Measurements from ENCODE around the gene ENOX2. TPM values are rescaled to one million over a fixed set of nuclear protein-coding genes. Genes with fewer than 3 reads are reported as not detected.

The ENOX2 gene
- total RNA-seq, 1 donor from 2014 or later, result 25.2 TPM

DNA sequence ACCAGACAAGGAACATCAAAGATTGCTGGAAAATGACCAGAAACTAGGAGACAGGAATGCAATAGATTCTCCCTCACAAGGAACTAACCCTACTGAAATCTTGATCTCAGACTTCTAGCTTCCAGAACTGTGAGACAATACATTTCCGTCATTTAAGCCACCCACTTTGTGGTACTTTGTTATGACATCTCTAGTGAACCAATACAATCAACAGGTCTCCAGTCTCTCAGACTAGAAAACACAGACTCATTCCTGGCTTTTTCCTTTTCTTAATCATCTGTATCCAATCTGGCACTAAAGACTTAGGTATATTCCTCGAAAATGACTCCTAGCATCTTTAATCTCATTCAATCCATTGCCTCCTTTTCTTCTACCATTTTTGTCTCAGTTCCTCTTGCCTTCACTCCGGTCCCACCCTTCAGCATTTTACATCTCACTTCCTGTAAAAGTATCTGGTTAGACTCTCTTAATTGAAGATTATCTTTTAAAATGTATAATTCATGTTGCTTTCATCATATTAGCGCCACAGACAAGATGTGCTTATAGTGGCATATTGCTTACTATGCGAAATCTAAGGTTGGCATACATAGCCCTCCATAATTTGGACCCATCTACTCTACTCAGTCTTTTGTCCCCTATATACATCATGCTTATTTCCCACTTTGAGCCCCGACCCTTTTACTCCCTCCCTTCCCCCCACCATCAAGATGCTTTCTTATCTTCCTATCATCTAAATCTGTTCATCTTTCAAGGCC lies 250.0 kb downstream of the ENOX2 start:
- DNase-seq (ENCODE audit: extremely low spot score, unreplicated experiment), result no peak
- H3K27ac Mint-ChIP-seq, result no peak overlapping the region
- H3K9me3 Mint-ChIP-seq, result no peaks in the 10 kb centered on the region

DNA sequence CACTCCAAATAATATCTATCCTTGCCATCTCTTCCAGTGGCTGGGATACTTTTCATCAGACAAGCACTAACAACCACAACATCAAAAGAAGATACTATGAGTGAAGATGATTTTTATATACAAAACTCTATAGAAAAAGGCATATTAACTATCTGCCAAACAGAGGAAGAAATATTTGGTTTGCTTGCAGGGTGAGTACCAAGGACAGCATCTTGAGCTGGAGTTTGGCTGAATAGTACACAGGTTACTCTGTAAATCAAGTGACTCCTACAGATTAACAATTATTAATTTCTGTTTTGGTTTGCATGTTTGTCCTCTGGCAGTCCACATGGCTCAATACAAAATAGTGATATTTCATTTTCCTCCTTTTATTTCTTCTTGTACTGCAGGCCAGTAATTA lies 253.3 kb downstream of the ENOX2 start:
- no peak for DNase-seq (ENCODE audit: extremely low spot score, unreplicated experiment)
- Mint-ChIP-seq H3K9me3 (no peaks in the 10 kb centered on the region), H3K4me1 (ENCODE audit: unreplicated experiment) (peaks cover 6% of the 10 kb centered on the region), H3K27me3 (peaks cover 3% of the 10 kb centered on the region), H3K27ac (no peak overlapping the region), H3K36me3 (peaks cover 9% of the 10 kb centered on the region), H3K4me3 (no peak overlapping the region)
- TF ChIP-seq, protein P1, sequence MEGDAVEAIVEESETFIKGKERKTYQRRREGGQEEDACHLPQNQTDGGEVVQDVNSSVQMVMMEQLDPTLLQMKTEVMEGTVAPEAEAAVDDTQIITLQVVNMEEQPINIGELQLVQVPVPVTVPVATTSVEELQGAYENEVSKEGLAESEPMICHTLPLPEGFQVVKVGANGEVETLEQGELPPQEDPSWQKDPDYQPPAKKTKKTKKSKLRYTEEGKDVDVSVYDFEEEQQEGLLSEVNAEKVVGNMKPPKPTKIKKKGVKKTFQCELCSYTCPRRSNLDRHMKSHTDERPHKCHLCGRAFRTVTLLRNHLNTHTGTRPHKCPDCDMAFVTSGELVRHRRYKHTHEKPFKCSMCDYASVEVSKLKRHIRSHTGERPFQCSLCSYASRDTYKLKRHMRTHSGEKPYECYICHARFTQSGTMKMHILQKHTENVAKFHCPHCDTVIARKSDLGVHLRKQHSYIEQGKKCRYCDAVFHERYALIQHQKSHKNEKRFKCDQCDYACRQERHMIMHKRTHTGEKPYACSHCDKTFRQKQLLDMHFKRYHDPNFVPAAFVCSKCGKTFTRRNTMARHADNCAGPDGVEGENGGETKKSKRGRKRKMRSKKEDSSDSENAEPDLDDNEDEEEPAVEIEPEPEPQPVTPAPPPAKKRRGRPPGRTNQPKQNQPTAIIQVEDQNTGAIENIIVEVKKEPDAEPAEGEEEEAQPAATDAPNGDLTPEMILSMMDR (conservative IDR thresholded peaks at IDR 0.05), result no peak

More for the DNA sequence above, 250.0 kb downstream of the ENOX2 start:
- Mint-ChIP-seq H3K27me3 (peaks cover 3% of the 10 kb centered on the region), H3K4me3 (no peak overlapping the region), H3K36me3 (peaks cover 12% of the 10 kb centered on the region), H3K4me1 (ENCODE audit: unreplicated experiment) (peaks cover 7% of the 10 kb centered on the region)
- TF ChIP-seq, protein P1 (conservative IDR thresholded peaks at IDR 0.05), result no peak

DNA sequence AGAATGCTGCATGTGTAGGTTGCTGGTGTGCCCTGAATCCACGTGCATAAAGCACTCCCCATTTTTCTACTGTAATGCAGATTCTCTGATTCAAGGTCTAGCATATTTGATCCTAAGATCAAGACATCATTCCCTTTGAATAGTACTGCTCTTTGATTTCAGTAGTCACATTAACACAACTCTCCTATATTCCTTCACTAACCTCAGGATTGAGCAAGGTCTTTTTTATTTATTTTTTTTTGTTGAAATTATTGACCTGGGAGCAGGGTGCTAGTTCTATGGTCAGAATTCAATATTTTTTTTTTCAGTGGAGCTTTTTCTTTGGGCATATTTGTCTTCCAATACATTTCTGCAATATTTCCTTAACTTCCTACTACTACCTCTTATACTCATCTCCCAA lies 255.5 kb downstream of the ENOX2 start:
- H3K4me3 Mint-ChIP-seq, result no peak overlapping the region
- no peaks in the 10 kb centered on the region for H3K4me1 Mint-ChIP-seq (ENCODE audit: unreplicated experiment)
- peaks cover 4% of the 10 kb centered on the region for H3K27me3 Mint-ChIP-seq
- H3K9me3 Mint-ChIP-seq, result no peaks in the 10 kb centered on the region
- no peak for DNase-seq (ENCODE audit: extremely low spot score, unreplicated experiment)
- H3K36me3 Mint-ChIP-seq, result peaks cover 10% of the 10 kb centered on the region
- no peak overlapping the region for H3K27ac Mint-ChIP-seq
- TF ChIP-seq, protein P1 (conservative IDR thresholded peaks at IDR 0.05), result no peak

DNA sequence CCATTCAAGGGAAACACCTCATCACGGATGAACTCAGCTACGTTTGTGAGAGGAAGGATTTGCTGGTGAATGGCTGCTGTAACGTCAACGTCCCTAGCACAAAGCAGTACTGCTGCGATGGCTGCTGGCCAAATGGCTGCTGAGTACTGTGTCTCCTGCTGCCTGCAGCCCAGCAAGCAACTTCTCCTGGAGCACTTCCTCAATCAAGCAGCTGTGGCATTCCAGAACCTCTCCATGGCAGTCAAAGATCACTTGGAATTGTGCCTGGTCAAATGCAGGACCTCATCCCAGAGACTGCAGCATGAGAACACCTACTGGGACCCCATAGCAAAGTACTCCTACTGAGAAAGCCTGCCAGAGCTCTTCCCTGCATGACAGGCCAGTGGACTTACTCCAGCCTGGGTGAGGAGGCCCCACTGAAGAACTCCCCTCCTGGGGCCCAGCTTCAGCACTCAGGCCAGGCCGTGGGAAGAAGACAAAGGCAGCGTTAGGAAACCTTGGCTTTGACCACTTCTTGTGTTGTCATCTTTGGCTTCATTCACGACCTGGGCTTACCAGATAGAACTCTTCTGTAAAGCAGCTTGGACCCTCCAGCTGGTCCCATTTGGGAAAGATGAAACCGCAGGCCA lies 256.9 kb downstream of the ENOX2 start:
- no peak overlapping the region for H3K27ac Mint-ChIP-seq
- TF ChIP-seq, protein P1 (conservative IDR thresholded peaks at IDR 0.05), result no peak
- peaks cover 5% of the 10 kb centered on the region for H3K27me3 Mint-ChIP-seq
- no peak for DNase-seq (ENCODE audit: extremely low spot score, unreplicated experiment)
- H3K4me1 Mint-ChIP-seq (ENCODE audit: unreplicated experiment), result no peaks in the 10 kb centered on the region
- H3K36me3 Mint-ChIP-seq, result peaks cover 12% of the 10 kb centered on the region
- no peak overlapping the region for H3K4me3 Mint-ChIP-seq
- no peaks in the 10 kb centered on the region for H3K9me3 Mint-ChIP-seq

DNA sequence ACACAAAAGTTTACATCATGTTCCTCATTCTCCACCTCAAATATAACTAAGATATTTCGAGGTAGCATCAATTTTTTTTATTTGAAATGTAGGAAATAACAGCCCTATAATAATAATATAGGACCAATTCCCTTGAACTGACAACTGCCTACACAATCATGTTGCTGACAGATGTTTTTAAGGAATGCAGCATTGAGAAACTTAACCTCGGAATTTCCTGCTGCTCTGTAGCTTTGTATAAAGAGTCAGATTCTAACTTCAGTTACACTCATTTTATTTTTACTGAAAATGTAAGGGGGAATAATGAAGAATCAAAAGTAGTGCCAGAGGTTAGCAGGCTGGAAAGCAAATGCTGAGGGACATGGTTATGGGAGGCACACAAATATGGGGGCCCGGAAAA lies 265.4 kb downstream of the ENOX2 start:
- TF ChIP-seq, protein P1 (conservative IDR thresholded peaks at IDR 0.05), result no peak

More for the DNA sequence above, 265.4 kb downstream of the ENOX2 start:
- peaks cover 7% of the 10 kb centered on the region for H3K4me1 Mint-ChIP-seq (ENCODE audit: unreplicated experiment)
- no peaks in the 10 kb centered on the region for H3K9me3 Mint-ChIP-seq
- H3K36me3 Mint-ChIP-seq, result peaks cover 15% of the 10 kb centered on the region
- DNase-seq (ENCODE audit: extremely low spot score, unreplicated experiment), result no peak
- H3K4me3 Mint-ChIP-seq, result no peak overlapping the region
- peaks cover 20% of the 10 kb centered on the region for H3K27me3 Mint-ChIP-seq
- no peak overlapping the region for H3K27ac Mint-ChIP-seq

Measured in type B pancreatic cell (in vitro differentiated cells).